Lung (tissue), 12 donors: Measurements from ENCODE around the gene RAMP1. TPM values are rescaled to one million over a fixed set of nuclear protein-coding genes. Genes with fewer than 3 reads are reported as not detected.
A peak's percentile ranks its signal among the peaks of the same experiment; 100 is the strongest.

Experiments
- ATAC-seq: fragments of 200-7000 bp; cut with Tn5 transposase; one replicate; pipeline ENCODE4 v1.9.1; 2020; ENCODE audit warnings: moderate number of reproducible peaks; ENCODE audit not compliant: insufficient read depth, low FRiP score
- DNase-seq, 3 donors: peaks; one replicate each; pipeline ENCODE4 v3.0.0-alpha.2; 2013 to 2017
- H3K27ac ChIP-seq, 2 donors: one replicate each; pipeline ENCODE4 v1.5.1; 2013; ENCODE audit warnings: mild to moderate bottlenecking in 2 of 2, moderate library complexity in 2 of 2, control low read depth in 1 of 2, inconsistent platforms in 1 of 2, low read depth in 1 of 2, low read length in 1 of 2
- H3K27me3 ChIP-seq, 3 donors: one replicate each; pipeline ENCODE4 v1.5.1; 2013; ENCODE audit warnings: low read length in 2 of 3; ENCODE audit not compliant: control insufficient read depth in 3 of 3, insufficient read depth in 3 of 3
- H3K36me3 ChIP-seq, 4 donors: one replicate each; pipeline ENCODE4 v1.5.1; 2013; ENCODE audit warnings: low read length in 4 of 4, mild to moderate bottlenecking in 1 of 4, moderate library complexity in 1 of 4; ENCODE audit not compliant: control insufficient read depth in 4 of 4, insufficient read depth in 4 of 4
- H3K4me1 ChIP-seq, 5 donors: one replicate each; pipeline ENCODE4 v1.5.1; 2013; ENCODE audit warnings: low read length in 5 of 5, mild to moderate bottlenecking in 2 of 5, moderate library complexity in 1 of 5; ENCODE audit not compliant: control insufficient read depth in 5 of 5, insufficient read depth in 5 of 5
- H3K4me3 ChIP-seq: one replicate; pipeline ENCODE4 v1.5.1; 2013; ENCODE audit warnings: mild to moderate bottlenecking, control low read depth, moderate library complexity
- H3K9ac ChIP-seq, 2 donors: one replicate each; pipeline ENCODE4 v1.5.1; 2013; ENCODE audit warnings: low read length in 2 of 2, control low read depth in 1 of 2; ENCODE audit not compliant: insufficient read depth in 1 of 2
- H3K9me3 ChIP-seq, 4 donors: one replicate each; pipeline ENCODE4 v1.5.1; 2013; ENCODE audit warnings: low read length in 3 of 4, mild to moderate bottlenecking in 1 of 4, moderate library complexity in 1 of 4; ENCODE audit not compliant: control insufficient read depth in 4 of 4, insufficient read depth in 3 of 4
- CTCF ChIP-seq: IDR thresholded peaks from 2 replicates; pipeline ENCODE4 v1.5.1; 2012; ENCODE audit warnings: mild to moderate bottlenecking; ENCODE audit errors: control extremely low read depth, extremely low read depth
- WGBS, 2 donors: extraction: QIAGEN DNeasy Blood & Tissue Kit; methylation state at CpG; one replicate each; pipeline ENCODE4 v1.1.7; 2013; 5-methylcytosine and 5-hydroxymethylcytosine counted together
- polyA plus RNA-seq, 2 donors: library from polyadenylated mRNA; stranded (reverse); fragments of 200-250 nt; gene quantifications; one replicate each; pipeline ENCODE4 v1.2.1, GENCODE V29; 2013
- total RNA-seq, 2 donors: library from RNA; depleted of rRNA in 1 of 2; stranded (reverse); fragments of >200 nt in 1 of 2; gene quantifications; one replicate each; pipeline ENCODE4 v1.2.1, GENCODE V29; 2014 to 2021
- donor health status: control.
- donor health status: control.
- donor health status: Bipolar disorder and iron deficiency.
- donor health status: healthy.
- donor health status: DM: yes; HTN: yes; CAD: no.

RAMP1 gene
- total and polyA plus RNA-seq, 4 donors = 10.5 to 26.1 (median 12.6) TPM

GRCh38 chr2:237894396-237894979 lies 35.1 kb downstream of the RAMP1 start:
- H3K27ac ChIP-seq = peak overlapping the region in 1 of 2 donors; percentile 96
- 96 to 97% methylated on average over 15 of the region's 15 CpGs for WGBS, 2 donors
- no peaks in the 10 kb centered on the region for H3K9me3 ChIP-seq
- no peak overlapping the region for H3K4me3 ChIP-seq
- H3K27me3 ChIP-seq = no peaks in the 10 kb centered on the region
- ATAC-seq (no peak), DNase-seq (no peak)
- TF ChIP-seq CTCF = no peak
- no peaks in the 10 kb centered on the region for H3K36me3 ChIP-seq
- no peak overlapping the region for H3K9ac ChIP-seq
- peaks cover 0 to 10% (median 4%) of the 10 kb centered on the region in 5 donors for H3K4me1 ChIP-seq

- Histone ChIP-seq H3K4me3 (no peak overlapping the region), H3K9me3 (no peaks in the 10 kb centered on the region), H3K27me3 (no peaks in the 10 kb centered on the region), H3K36me3 (no peaks in the 10 kb centered on the region), H3K9ac (no peak overlapping the region), H3K4me1 (peaks cover 0 to 10% (median 4%) of the 10 kb centered on the region in 5 donors), H3K27ac (peak overlapping the region in 1 of 2 donors; percentile 96)
- no peak for DNase-seq
- WGBS, 2 donors = 93% methylated on average over 12 of the region's 12 CpGs
- no peak for TF ChIP-seq CTCF
- ATAC-seq = no peak
Observed at GRCh38 chr2:237894986-237895543, 35.6 kb downstream of the RAMP1 start.

- H3K4me3 ChIP-seq = no peak overlapping the region
- H3K27me3 ChIP-seq = no peaks in the 10 kb centered on the region
- no peaks in the 10 kb centered on the region for H3K36me3 ChIP-seq
- H3K27ac ChIP-seq = peak overlapping the region in 1 of 2 donors; percentile 96
- H3K4me1 ChIP-seq = peaks cover 0 to 10% (median 4%) of the 10 kb centered on the region in 5 donors
- WGBS, 2 donors = 88 to 93% methylated on average over 27 of the region's 27 CpGs
- no peak for DNase-seq
- TF ChIP-seq CTCF = no peak
- no peak for ATAC-seq
- no peak overlapping the region for H3K9ac ChIP-seq
- H3K9me3 ChIP-seq = no peaks in the 10 kb centered on the region
Observed at GRCh38 chr2:237895544-237896506, 36.4 kb downstream of the RAMP1 start.
